IMR-90 (cell line): ENCODE data around the gene DMRT3.

Source experiments
- BHLHE40 ChIP-seq: fragments of 150-350 bp; IDR thresholded peaks from 2 replicates; pipeline ENCODE4 v1.6.1; 2016; ENCODE audit warnings: mild to moderate bottlenecking, low read depth, low read length
- CHD1 ChIP-seq: IDR thresholded peaks from 2 replicates; pipeline ENCODE4 v1.6.1; 2012; ENCODE audit warnings: low read depth, low read length, improper control_type of control experiment
- CTCF ChIP-seq: conservative IDR thresholded peaks from 2 replicates; pipeline ENCODE4 v1.5.1; 2012; ENCODE audit warnings: mild to moderate bottlenecking, low read depth, low read length, improper control_type of control experiment
- ELK1 ChIP-seq: fragments of 150-350 bp; IDR thresholded peaks from 2 replicates; pipeline ENCODE4 v1.6.1; 2016; ENCODE audit warnings: low read depth, mild to moderate bottlenecking, low read length, moderate library complexity, borderline replicate concordance
- MAZ ChIP-seq: IDR thresholded peaks from 2 replicates; pipeline ENCODE4 v1.6.1; 2012; ENCODE audit warnings: low read depth, mild to moderate bottlenecking, low read length, improper control_type of control experiment, moderate library complexity, borderline replicate concordance
- POLR2A ChIP-seq: IDR thresholded peaks from 2 replicates; pipeline ENCODE4 v1.6.1; 2012; ENCODE audit warnings: mild to moderate bottlenecking, low read depth, low read length
- RAD21 ChIP-seq: IDR thresholded peaks from 2 replicates; pipeline ENCODE4 v1.6.1; 2012; ENCODE audit warnings: low read length, improper control_type of control experiment

- TF ChIP-seq POLR2A (no peak), RAD21 (no peak), CTCF (no peak), ELK1 (no peak), MAZ (no peak), BHLHE40 (no peak), CHD1 (no peak)
Measured at GRCh38 chr9:1034271-1034670, 57.8 kb downstream of the DMRT3 start.
